Neural cell (in vitro differentiated cells): ENCODE data around the gene PADI6. TPM values are rescaled to one million over a fixed set of nuclear protein-coding genes. Genes with fewer than 3 reads are reported as not detected.

Experiments used
- H2AFZ ChIP-seq: fragments of 200-600, 300-800 bp; sonication (generic), shearing (Covaris generic); 2 replicates; pipeline ENCODE4 v1.6.0; 2014; ENCODE audit warnings: low read depth, mild to moderate bottlenecking, antibody characterized with exemption, low read length, moderate library complexity
- H3F3A ChIP-seq: fragments of 200-600 bp; shearing (Covaris generic); 2 replicates; pipeline ENCODE4 v1.6.1; 2016; ENCODE audit warnings: mild to moderate bottlenecking, moderate library complexity, mixed read lengths, antibody characterized with exemption, low read length; ENCODE audit not compliant: insufficient read depth, poor library complexity, severe bottlenecking
- H3K27ac ChIP-seq: fragments of 200-600, 300-800 bp; sonication (generic), shearing (Covaris generic); 2 replicates; pipeline ENCODE4 v1.5.1; 2014; ENCODE audit warnings: mild to moderate bottlenecking, low read length, moderate library complexity
- H3K27me3 ChIP-seq: fragments of 300-800, 200-600 bp; sonication (generic), shearing (Covaris generic); 2 replicates; pipeline ENCODE4 v1.6.0; 2014; ENCODE audit warnings: mild to moderate bottlenecking, low read depth, low read length, moderate library complexity; ENCODE audit not compliant: insufficient read depth
- H3K36me3 ChIP-seq: fragments of 300-800, 200-600 bp; sonication (generic), shearing (Covaris generic); 2 replicates; pipeline ENCODE4 v1.5.1; 2014; ENCODE audit warnings: mild to moderate bottlenecking, antibody characterized with exemption, low read length, moderate library complexity; ENCODE audit not compliant: insufficient read depth
- H3K4me2 ChIP-seq: fragments of 300-800, 200-600 bp; sonication (generic), shearing (Covaris generic); 2 replicates; pipeline ENCODE4 v1.6.0; 2014; ENCODE audit warnings: mild to moderate bottlenecking, low read length
- H3K4me3 ChIP-seq: fragments of 300-800, 200-600 bp; sonication (generic), shearing (Covaris generic); 2 replicates; pipeline ENCODE4 v1.5.1; 2014; ENCODE audit warnings: mild to moderate bottlenecking, low read length, moderate library complexity
- H3K79me2 ChIP-seq: fragments of 200-600 bp; shearing (Covaris generic); replicated peaks from 2 replicates; pipeline ENCODE4 v1.6.0; 2014; ENCODE audit warnings: mild to moderate bottlenecking, low read length, moderate library complexity; ENCODE audit not compliant: insufficient read depth
- H3K9ac ChIP-seq: fragments of 300-800, 200-600 bp; sonication (generic), shearing (Covaris generic); 2 replicates; pipeline ENCODE4 v1.6.1; 2016; ENCODE audit warnings: mild to moderate bottlenecking, low read length, mixed read lengths
- H3K9me2 ChIP-seq: fragments of 200-600 bp; shearing (Covaris generic); 2 replicates; pipeline ENCODE4 v1.6.1; 2016; ENCODE audit warnings: mild to moderate bottlenecking, low read length, mixed read lengths; ENCODE audit not compliant: insufficient read depth
- H3K9me3 ChIP-seq: fragments of 200-600, 300-800 bp; sonication (generic), shearing (Covaris generic); 2 replicates; pipeline ENCODE4 v1.6.1; 2016; ENCODE audit warnings: mild to moderate bottlenecking, mixed run types, low read length, moderate library complexity, mixed read lengths
- H4K20me1 ChIP-seq: fragments of 200-600 bp; shearing (Covaris generic); 2 replicates; pipeline ENCODE4 v1.6.1; 2016; ENCODE audit warnings: mild to moderate bottlenecking, mixed run types; ENCODE audit not compliant: insufficient read depth
- CTCF ChIP-seq: fragments of 450-650 bp; IDR thresholded peaks from 2 replicates; pipeline ENCODE4 v1.5.1; 2014; ENCODE audit warnings: antibody characterized with exemption, mild to moderate bottlenecking, moderate library complexity; ENCODE audit not compliant: poor library complexity, severe bottlenecking
- EP300 ChIP-seq: fragments of 450-650 bp; conservative IDR thresholded peaks from 2 replicates; pipeline ENCODE4 v1.6.1; 2014; ENCODE audit warnings: antibody characterized with exemption, mild to moderate bottlenecking, moderate library complexity; ENCODE audit not compliant: poor library complexity, severe bottlenecking
- EZH2 ChIP-seq: fragments of 200-600, 300-800 bp; shearing (Covaris generic), sonication (generic); IDR thresholded peaks from 2 replicates; pipeline ENCODE4 v1.6.1; 2014; ENCODE audit warnings: antibody characterized with exemption, low read length, borderline replicate concordance, mild to moderate bottlenecking; ENCODE audit not compliant: insufficient read depth, poor library complexity, severe bottlenecking
- MXI1 ChIP-seq: fragments of 450-650 bp; conservative IDR thresholded peaks from 2 replicates; pipeline ENCODE4 v1.6.1; 2014; ENCODE audit warnings: antibody characterized with exemption, mild to moderate bottlenecking; ENCODE audit not compliant: poor library complexity, severe bottlenecking
- POLR2AphosphoS5 ChIP-seq: IDR thresholded peaks from 2 replicates; pipeline ENCODE4 v1.6.1; 2012
- RAD21 ChIP-seq: fragments of 450-650 bp; conservative IDR thresholded peaks from 2 replicates; pipeline ENCODE4 v1.6.1; 2014; ENCODE audit warnings: antibody characterized with exemption, mild to moderate bottlenecking, moderate library complexity
- REST ChIP-seq: IDR thresholded peaks from 2 replicates; pipeline ENCODE4 v1.6.1; 2012; ENCODE audit warnings: borderline replicate concordance
- SMC3 ChIP-seq: fragments of 450-650 bp; conservative IDR thresholded peaks from 2 replicates; pipeline ENCODE4 v1.6.1; 2014; ENCODE audit warnings: antibody characterized with exemption, mild to moderate bottlenecking, moderate library complexity; ENCODE audit not compliant: poor library complexity
- TAF1 ChIP-seq: IDR thresholded peaks from 2 replicates; pipeline ENCODE4 v1.6.1; 2012; ENCODE audit warnings: low read depth
- polyA minus RNA-seq: library from RNA; depleted of rRNA, polyadenylated mRNA; stranded (reverse); fragments of >200 nt; gene quantifications from 2 replicates; pipeline ENCODE4 v1.2.3, GENCODE V29; 2014
- polyA plus RNA-seq: library from polyadenylated mRNA; depleted of rRNA; stranded (reverse); fragments of >200 nt; gene quantifications from 2 replicates; pipeline ENCODE4 v1.2.3, GENCODE V29; 2014

PADI6 gene
- not detected in 2 replicates for polyA plus RNA-seq
- polyA minus RNA-seq = not detected in 2 replicates

GRCh38 chr1:17371896-17372295 lies at the start of gene PADI6:
Gene PADI6 (plus strand): TSS chr1:17372196. CDS start chr1:17372246, 50 bp downstream.
- H3K9me3 ChIP-seq = no peaks in the 10 kb centered on the region
- H3K4me2 ChIP-seq = no peak within 1 kb of the TSS
- no peak within 1 kb of the TSS for H3K27ac ChIP-seq
- H2AFZ ChIP-seq = no peak within 1 kb of the TSS
- H3K4me3 ChIP-seq = no peak within 1 kb of the TSS
- H3K36me3 ChIP-seq = no peaks in the 10 kb centered on the region
- TF ChIP-seq SMC3 (no peak), REST (no peak), TAF1 (no peak), EP300 (no peak), CTCF (no peak), MXI1 (no peak)
- H3K9me2 ChIP-seq = no peaks in the 10 kb centered on the region
- H3F3A ChIP-seq = no peaks in the 10 kb centered on the region
- no peaks in the 10 kb centered on the region for H3K27me3 ChIP-seq
- no peaks in the 10 kb centered on the region for H3K79me2 ChIP-seq
- H4K20me1 ChIP-seq = no peaks in the 10 kb centered on the region
- H3K9ac ChIP-seq = no peak within 1 kb of the TSS

- H3K79me2 ChIP-seq = no peaks in the 10 kb centered on the region
- H3K9ac ChIP-seq = no peak overlapping the region
- no peaks in the 10 kb centered on the region for H3F3A ChIP-seq
- no peaks in the 10 kb centered on the region for H3K9me2 ChIP-seq
- H3K4me3 ChIP-seq = no peak overlapping the region
- no peak overlapping the region for H3K4me2 ChIP-seq
- TF ChIP-seq EZH2 (no peak), MXI1 (no peak), EP300 (no peak), REST (no peak), POLR2AphosphoS5 (no peak), TAF1 (no peak), CTCF (no peak), RAD21 (no peak), SMC3 (no peak)
- peaks cover 4% of the 10 kb centered on the region for H3K9me3 ChIP-seq
- H3K27me3 ChIP-seq = no peaks in the 10 kb centered on the region
- no peak overlapping the region for H3K27ac ChIP-seq
- H2AFZ ChIP-seq = no peak overlapping the region
- no peaks in the 10 kb centered on the region for H3K36me3 ChIP-seq
- no peaks in the 10 kb centered on the region for H4K20me1 ChIP-seq
Measured at GRCh38 chr1:17328855-17329254, 43.1 kb upstream of the PADI6 start.
